DOHH2 (cell line): ENCODE results near the gene ELAPOR1.
A peak's percentile ranks its signal among the peaks of the same experiment; 100 is the strongest.

Experiments
- H3F3A ChIP-seq: fragments of 200-600 bp; sonication (generic), shearing (Covaris generic); 2 replicates; pipeline ENCODE4 v1.6.0; 2016; ENCODE audit warnings: antibody characterized with exemption, mild to moderate bottlenecking; ENCODE audit not compliant: control insufficient read depth, insufficient read depth
- H3K27ac ChIP-seq: fragments of 200-600 bp; sonication (generic); 2 replicates; pipeline ENCODE4 v1.5.1; 2014; ENCODE audit warnings: low read depth, mild to moderate bottlenecking, low read length, moderate library complexity
- H3K27me3 ChIP-seq: fragments of 200-600 bp; sonication (generic); 2 replicates; pipeline ENCODE4 v1.6.1; 2014; ENCODE audit warnings: mild to moderate bottlenecking, low read length, mixed read lengths; ENCODE audit not compliant: control insufficient read depth
- H3K36me3 ChIP-seq: fragments of 200-600 bp; sonication (generic); 2 replicates; pipeline ENCODE4 v1.6.1; 2014; ENCODE audit warnings: mild to moderate bottlenecking, low read length, moderate library complexity, mixed read lengths; ENCODE audit not compliant: control insufficient read depth
- H3K4me1 ChIP-seq: fragments of 200-600 bp; sonication (generic); 2 replicates; pipeline ENCODE4 v1.6.1; 2014; ENCODE audit warnings: mild to moderate bottlenecking, low read length, mixed read lengths; ENCODE audit not compliant: control insufficient read depth
- H3K4me2 ChIP-seq: fragments of 200-600 bp; sonication (generic); 2 replicates; pipeline ENCODE4 v1.6.0; 2014; ENCODE audit warnings: mild to moderate bottlenecking, low read length, moderate library complexity
- H3K4me3 ChIP-seq: fragments of 200-600 bp; sonication (generic); 2 replicates; pipeline ENCODE4 v1.5.1; 2014; ENCODE audit warnings: mild to moderate bottlenecking, low read length, mixed read lengths
- H3K79me2 ChIP-seq: fragments of 200-600 bp; sonication (generic); 2 replicates; pipeline ENCODE4 v1.6.1; 2014; ENCODE audit warnings: mild to moderate bottlenecking, low read length, mixed read lengths; ENCODE audit not compliant: control insufficient read depth
- H3K9me2 ChIP-seq: fragments of 200-600 bp; sonication (generic); replicated peaks from 2 replicates; pipeline ENCODE4 v1.6.1; 2014; ENCODE audit warnings: mild to moderate bottlenecking, low read length, mixed read lengths; ENCODE audit not compliant: control insufficient read depth
- H3K9me3 ChIP-seq: fragments of 200-600 bp; sonication (generic); 2 replicates; pipeline ENCODE4 v1.6.1; 2014; ENCODE audit warnings: antibody characterized with exemption, low read length, mixed read lengths; ENCODE audit not compliant: control insufficient read depth, insufficient read depth
- H4K20me1 ChIP-seq: fragments of 200-600 bp; sonication (generic); 2 replicates; pipeline ENCODE4 v1.6.0; 2014; ENCODE audit warnings: low read depth, mild to moderate bottlenecking, antibody characterized with exemption, low read length, moderate library complexity; ENCODE audit not compliant: control insufficient read depth, insufficient read depth
- EZH2phosphoT487 ChIP-seq: fragments of 200-600 bp; sonication (generic); IDR thresholded peaks from 2 replicates; pipeline ENCODE4 v1.6.1; 2017; ENCODE audit warnings: borderline replicate concordance, mild to moderate bottlenecking, antibody characterized with exemption, low read length, moderate library complexity, mixed read lengths
- TF ChIP-seq, protein P1 (sequence below): fragments of 200-600 bp; sonication (generic); IDR thresholded peaks from one replicate; pipeline ENCODE4 v1.5.1; 2014; ENCODE audit warnings: antibody characterized with exemption, mild to moderate bottlenecking, low read depth, low read length; ENCODE audit not compliant: poor library complexity, severe bottlenecking

The ELAPOR1 gene

GRCh38 chr1:109099938-109100773, 13.8 kb upstream of the ELAPOR1 start:
- Histone ChIP-seq H3F3A (peaks cover 34% of the 10 kb centered on the region), H3K79me2 (peaks cover 26% of the 10 kb centered on the region), H3K9me2 (no peaks in the 10 kb centered on the region), H3K27ac (peak overlapping the region; percentile 77), H3K4me3 (peak overlapping the region; percentile 98), H3K4me2 (peak overlapping the region; percentile 61), H3K36me3 (peaks cover 39% of the 10 kb centered on the region), H3K9me3 (no peaks in the 10 kb centered on the region), H3K4me1 (peaks cover 15% of the 10 kb centered on the region), H3K27me3 (no peaks in the 10 kb centered on the region), H4K20me1 (peaks cover 4% of the 10 kb centered on the region)
- TF ChIP-seq, protein P1, sequence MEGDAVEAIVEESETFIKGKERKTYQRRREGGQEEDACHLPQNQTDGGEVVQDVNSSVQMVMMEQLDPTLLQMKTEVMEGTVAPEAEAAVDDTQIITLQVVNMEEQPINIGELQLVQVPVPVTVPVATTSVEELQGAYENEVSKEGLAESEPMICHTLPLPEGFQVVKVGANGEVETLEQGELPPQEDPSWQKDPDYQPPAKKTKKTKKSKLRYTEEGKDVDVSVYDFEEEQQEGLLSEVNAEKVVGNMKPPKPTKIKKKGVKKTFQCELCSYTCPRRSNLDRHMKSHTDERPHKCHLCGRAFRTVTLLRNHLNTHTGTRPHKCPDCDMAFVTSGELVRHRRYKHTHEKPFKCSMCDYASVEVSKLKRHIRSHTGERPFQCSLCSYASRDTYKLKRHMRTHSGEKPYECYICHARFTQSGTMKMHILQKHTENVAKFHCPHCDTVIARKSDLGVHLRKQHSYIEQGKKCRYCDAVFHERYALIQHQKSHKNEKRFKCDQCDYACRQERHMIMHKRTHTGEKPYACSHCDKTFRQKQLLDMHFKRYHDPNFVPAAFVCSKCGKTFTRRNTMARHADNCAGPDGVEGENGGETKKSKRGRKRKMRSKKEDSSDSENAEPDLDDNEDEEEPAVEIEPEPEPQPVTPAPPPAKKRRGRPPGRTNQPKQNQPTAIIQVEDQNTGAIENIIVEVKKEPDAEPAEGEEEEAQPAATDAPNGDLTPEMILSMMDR, result peak; percentile 88
- no peak for TF ChIP-seq EZH2phosphoT487

DNA sequence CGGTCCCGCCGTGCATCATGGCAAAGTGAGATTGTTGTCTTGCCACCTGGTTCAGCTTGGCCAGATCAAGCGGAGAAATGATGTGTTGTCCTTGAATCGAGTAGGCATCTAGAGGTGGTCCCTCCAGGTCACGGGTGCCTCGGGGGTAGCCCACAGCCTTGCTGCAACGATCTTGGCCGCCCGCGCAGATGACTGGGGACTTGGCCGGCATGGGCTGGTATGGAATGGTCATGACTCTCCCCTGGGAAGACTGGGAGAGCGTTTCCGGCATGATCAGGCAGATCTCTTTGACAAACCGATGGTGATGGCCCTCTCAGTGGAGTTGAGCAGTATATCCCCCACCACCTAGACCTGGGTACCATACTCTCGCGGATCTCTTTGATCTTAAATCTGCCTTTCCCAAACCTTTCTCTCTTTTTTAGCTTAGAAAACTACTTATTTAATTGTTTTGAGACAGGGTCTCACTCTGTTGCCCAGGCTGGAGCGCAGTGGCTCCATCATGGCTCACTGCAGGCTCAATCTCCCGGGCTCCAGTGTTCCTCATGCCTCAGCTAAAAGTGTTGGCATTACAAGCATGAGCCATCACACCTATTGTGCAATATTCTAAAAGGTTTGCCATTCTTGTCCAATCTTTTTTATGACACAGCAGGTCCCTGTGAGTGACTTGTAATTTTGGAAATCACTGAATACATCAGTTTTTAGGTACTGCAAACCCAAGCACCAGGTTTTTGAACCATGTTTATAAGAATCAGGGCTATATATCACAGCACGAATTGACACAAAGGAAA, 9.4 kb upstream of the ELAPOR1 start:
- no peak for TF ChIP-seq EZH2phosphoT487
- TF ChIP-seq, protein P1, result no peak

GRCh38 chr1:109105881-109106280, 8.0 kb upstream of the ELAPOR1 start:
- H3F3A ChIP-seq, result peaks cover 27% of the 10 kb centered on the region
- peaks cover 18% of the 10 kb centered on the region for H3K36me3 ChIP-seq
- no peak overlapping the region for H3K27ac ChIP-seq
- H3K9me2 ChIP-seq, result no peaks in the 10 kb centered on the region
- H3K4me2 ChIP-seq, result no peak overlapping the region
- peaks cover 13% of the 10 kb centered on the region; the same call in 1 of the 2 replicates for H3K27me3 ChIP-seq
- H3K4me1 ChIP-seq, result peaks cover 9% of the 10 kb centered on the region
- H4K20me1 ChIP-seq, result peaks cover 4% of the 10 kb centered on the region
- H3K79me2 ChIP-seq, result peaks cover 13% of the 10 kb centered on the region
- H3K9me3 ChIP-seq, result no peaks in the 10 kb centered on the region
- H3K4me3 ChIP-seq, result no peak overlapping the region
- no peak for TF ChIP-seq EZH2phosphoT487
- TF ChIP-seq, protein P1, result no peak

More for the DNA sequence above, 9.4 kb upstream of the ELAPOR1 start:
- H3K27ac ChIP-seq, result no peak overlapping the region
- peaks cover 26% of the 10 kb centered on the region for H3K36me3 ChIP-seq
- H3K4me3 ChIP-seq, result no peak overlapping the region
- peaks cover 9% of the 10 kb centered on the region; the same call in 1 of the 2 replicates for H3K27me3 ChIP-seq
- H3K9me2 ChIP-seq, result no peaks in the 10 kb centered on the region
- peaks cover 11% of the 10 kb centered on the region for H3K4me1 ChIP-seq
- peaks cover 29% of the 10 kb centered on the region for H3F3A ChIP-seq
- peaks cover 23% of the 10 kb centered on the region for H3K79me2 ChIP-seq
- H4K20me1 ChIP-seq, result peaks cover 4% of the 10 kb centered on the region
- no peaks in the 10 kb centered on the region for H3K9me3 ChIP-seq
- H3K4me2 ChIP-seq, result no peak overlapping the region
